Neural progenitor cell (in vitro differentiated cells): Measurements from ENCODE around the gene EYA4.

Experiments
- CTCF ChIP-seq: fragments of 200-600 bp; sonication (generic); IDR thresholded peaks from 2 replicates; pipeline ENCODE4 v1.5.1; 2017; ENCODE audit warnings: antibody characterized with exemption, mild to moderate bottlenecking
- EZH2 ChIP-seq: fragments of 200-600 bp; sonication (generic); IDR thresholded peaks from 2 replicates; pipeline ENCODE4 v1.6.1; 2017; ENCODE audit warnings: antibody characterized with exemption, mild to moderate bottlenecking, moderate library complexity
- EZH2phosphoT487 ChIP-seq: fragments of 200-600 bp; sonication (generic); IDR thresholded peaks from 2 replicates; pipeline ENCODE4 v1.6.1; 2017; ENCODE audit warnings: antibody characterized with exemption

- TF ChIP-seq CTCF (no peak), EZH2 (no peak), EZH2phosphoT487 (no peak)
Observed at GRCh38 chr6:133350928-133351327, 109.8 kb downstream of the EYA4 start.
